Stimulated activated CD4-positive, alpha-beta T cell treated with anti-CD3 and anti-CD28 coated beads, Interleukin-4, amount 100 ng/mL, for 48 hours (primary cell): Measurements from ENCODE around the gene ADAM10.

Experiments used
- DNase-seq, 2 donors: peaks; one replicate each; pipeline ENCODE4 v3.0.0-alpha.2; 2020; ENCODE audit warnings: low read depth in 2 of 2

Gene ADAM10

DNA sequence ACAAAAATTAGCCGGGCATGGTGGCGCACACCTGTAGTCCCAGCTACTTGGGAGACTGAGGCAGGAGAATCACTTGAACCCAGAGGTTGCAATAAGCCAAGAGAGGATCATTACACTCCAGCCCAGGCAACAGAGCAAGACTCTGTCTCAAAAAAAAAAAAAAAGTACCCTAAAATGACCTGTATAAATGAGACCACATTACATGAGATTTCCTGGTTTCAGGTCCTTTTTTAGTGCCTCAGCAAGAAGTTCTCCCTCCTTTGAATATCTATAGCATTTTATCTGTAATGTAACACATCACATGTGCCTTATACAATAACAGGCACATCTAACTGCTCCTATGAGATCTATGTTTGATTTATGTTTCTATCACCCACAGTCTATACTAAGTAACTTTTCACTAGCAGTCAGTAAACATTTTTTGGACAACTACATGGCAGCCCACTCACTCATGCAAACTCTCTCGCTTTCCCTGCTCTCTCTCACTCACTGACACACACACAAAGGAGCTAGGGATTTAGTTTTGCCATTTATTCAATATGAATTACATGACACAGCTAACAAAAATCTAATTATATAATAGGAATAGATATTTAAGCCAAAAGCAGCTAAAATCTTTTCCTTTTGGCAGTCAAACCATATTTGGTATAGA, 34.1 kb downstream of the ADAM10 start:
- DNase-seq, result no peak

DNA sequence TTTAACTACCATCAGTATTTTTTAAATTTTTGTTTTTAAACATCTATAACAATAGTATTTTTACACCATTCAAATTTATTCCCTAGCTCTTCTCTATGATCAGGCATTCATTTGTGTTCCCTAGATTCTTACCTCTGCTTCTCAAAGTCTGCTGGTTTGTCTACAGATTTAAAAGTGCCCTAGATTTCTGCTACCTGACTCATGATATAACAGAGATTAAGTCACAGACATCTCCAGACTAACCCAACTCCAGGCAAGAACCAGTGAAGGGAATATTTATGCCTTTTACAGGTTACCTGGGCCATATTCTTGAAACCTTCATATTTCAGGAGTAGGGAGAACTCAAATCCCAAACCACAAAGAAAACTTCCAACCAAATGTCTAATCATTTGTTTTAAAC, 38.8 kb downstream of the ADAM10 start:
- no peak for DNase-seq

DNA sequence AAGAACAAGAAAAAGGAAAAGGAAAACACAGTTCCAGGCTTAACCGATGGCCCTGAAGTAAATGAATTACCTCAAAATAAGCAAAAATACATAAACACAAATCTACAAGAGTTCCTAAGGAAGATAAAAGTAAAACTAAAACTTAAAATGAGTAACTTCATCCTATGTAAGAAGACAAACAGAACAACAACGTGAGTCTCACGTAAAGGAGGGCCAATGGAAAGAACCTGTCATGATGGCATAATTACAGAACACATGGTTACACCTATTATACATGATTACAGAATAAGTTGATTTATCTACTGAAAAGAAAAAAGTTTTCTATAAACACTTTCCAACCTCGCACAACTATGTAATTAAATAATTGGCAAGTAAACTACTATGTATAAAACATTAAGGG, 42.1 kb downstream of the ADAM10 start:
- DNase-seq, result no peak

DNA sequence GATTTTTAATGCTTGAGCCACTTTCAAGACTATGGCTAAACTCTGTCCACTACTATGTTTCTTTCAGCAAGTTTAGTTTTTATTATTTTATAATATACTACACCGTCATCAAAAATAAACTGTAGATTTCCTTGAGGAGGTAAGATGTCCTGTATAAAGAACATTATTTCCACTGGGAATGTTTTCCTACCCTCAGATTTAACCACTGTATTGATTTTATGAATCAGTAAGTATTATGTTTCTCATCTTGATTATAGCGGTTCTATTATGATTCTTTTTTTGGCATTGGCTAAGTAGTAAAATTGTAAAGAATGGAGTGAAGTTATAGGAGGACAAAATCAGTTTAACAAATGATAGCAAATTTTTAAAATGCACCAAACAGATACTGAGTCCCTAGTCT, 44.4 kb downstream of the ADAM10 start:
- no peak for DNase-seq

DNA sequence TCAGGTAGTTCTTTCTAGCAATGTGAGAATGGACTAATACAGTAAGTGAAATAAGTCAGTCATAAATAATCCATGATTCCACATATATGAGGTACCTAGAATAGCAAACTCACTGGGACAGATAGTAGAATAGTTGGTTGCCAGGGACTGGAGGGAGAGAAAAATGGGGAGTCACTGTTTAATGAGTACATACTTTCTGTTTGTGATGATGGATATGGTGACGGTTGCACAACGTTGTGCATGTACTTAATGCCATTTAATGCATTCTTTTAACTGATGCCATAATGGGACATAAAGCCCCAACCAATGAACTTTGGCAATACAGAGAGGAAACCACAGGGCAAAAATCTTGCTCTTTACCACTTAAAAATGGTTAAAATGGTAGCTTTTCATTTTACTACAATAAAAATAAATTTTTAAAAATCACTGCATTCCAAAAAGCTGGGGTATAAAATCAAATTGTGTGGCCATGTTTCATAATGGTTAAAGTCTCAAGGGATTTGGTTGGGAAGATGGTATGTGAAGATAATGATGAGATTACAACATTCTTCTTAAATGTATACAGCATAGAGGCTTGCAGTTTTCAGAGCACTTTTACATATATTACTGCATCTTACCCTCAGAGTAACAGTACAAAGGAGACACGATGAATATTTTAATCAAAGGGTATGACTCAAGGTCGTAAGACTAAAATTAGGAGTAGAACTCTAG, 45.2 kb downstream of the ADAM10 start:
- no peak for DNase-seq

DNA sequence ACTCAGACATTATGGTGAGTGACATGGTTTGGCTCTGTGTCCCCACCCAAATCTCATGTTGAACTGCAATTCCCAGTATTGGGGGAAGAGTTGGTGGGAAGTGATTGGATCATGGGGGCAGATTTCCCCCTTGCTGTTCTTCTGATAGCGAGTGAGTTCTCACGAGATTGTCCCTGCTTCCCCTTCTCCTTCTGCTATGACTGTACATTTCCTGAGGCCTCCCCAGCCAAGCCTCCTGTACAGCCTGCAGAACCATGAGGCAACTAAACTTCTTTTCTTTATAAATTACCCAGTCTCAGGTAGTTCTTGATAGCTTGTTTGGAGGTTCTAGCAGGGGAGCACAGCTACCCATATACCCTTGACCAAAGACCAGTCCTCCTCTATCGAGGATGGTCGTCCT, 45.9 kb downstream of the ADAM10 start:
- DNase-seq, result no peak

DNA sequence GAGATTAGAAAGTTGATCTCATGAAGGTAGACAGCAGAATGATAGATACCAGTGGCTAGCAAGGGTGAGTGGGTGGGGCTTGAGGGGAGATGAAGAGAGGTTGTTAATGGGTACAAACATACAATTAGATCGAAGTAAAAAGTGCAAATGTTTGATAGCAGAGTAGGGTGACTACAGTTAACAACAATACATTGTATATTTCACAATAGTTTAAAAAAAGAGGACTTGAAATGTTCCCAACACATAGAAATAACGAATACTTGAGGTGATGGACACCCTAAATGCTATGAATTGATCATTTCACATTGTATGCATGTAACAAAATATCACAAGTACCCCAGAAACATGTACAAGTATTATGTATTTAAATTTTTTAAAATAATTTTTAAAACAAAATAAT, 47.3 kb downstream of the ADAM10 start:
- DNase-seq, result no peak

DNA sequence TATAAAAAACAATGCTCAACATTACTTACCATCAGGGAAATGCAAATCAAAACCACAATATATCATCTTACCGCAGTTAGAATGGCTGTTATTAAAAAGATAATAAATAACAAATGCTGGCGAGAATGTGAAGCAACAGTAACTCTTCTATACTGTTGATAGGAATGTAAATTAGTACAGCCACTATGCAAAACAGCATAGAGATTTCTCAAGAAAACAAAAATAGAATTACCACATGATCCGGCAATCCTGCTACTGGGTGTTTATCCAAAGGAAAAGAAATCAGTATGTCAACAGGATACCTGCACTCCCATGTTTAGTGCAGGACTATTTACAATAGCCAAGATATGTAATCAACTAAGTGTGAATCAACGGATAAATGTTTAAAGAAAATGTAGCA, 48.1 kb downstream of the ADAM10 start:
- no peak for DNase-seq

DNA sequence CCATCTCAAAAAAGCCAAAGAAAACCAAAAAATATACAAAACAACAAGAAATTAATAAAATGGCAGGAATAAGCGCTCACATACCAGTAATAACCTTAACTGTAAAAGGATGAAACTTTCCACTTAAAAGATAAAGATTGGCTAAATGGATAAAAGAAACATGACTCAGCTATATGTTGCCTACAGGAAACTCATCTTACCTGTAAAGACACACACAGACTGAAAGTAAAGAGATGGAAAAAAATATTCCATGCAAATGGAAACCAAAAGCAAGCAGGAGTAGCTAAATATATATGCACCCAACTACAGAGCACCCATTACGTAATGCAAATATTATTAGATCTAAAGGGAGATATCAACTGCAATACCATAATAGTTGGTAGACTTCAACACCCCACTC, 49.7 kb downstream of the ADAM10 start:
- DNase-seq, result no peak

DNA sequence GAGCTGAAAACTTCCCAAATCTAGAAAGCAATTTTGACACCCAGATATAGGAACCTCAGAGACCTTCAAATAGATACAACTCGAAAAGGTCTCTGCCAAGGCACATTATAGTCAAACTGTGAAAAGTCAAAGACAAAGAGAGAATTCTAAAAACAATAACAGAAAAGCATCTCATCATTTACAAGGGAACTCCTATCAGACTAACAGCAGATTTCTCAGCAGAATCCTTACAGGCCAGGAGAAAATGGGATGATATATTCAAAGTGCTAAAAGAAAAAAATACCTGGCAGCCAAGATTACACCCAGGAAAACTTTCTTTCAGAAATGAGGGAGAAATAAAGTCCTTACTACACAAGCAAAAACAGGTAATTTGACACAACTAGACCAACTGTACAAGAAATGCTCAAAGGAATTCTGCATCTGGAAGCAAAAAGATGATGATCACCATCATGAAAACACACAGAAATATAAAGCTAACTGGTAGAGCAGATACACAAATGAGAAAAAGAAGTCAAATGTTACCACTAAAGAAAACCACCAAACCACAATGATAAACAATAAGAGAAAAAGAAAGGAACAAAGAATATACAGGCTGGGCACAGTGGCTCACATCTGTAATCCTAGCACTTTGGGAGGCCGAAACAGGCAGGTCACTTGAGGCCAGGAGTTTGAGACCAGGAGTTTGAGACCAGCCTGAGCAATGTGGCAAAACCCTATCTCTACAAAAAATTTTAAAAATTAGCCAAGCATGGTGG, 50.4 kb downstream of the ADAM10 start:
- no peak for DNase-seq

DNA sequence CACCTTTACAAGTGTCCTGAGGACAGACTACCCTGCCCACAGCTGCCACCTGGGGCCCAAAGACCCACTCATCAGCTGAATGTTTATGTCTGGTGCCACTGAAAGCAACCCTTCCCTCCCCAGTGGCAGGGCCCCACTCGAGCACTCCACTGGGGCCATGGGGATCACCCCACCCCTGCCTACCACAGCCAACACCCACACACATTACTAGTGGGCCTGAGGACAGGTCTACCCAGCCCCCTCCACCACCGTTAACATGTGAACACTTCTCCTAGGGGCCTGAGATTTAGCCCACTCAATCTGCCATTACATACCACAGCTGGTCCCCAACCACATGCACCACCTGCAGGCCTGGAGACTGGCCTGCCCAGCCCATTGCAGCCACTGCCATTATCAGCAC, 52.3 kb downstream of the ADAM10 start:
- no peak for DNase-seq

DNA sequence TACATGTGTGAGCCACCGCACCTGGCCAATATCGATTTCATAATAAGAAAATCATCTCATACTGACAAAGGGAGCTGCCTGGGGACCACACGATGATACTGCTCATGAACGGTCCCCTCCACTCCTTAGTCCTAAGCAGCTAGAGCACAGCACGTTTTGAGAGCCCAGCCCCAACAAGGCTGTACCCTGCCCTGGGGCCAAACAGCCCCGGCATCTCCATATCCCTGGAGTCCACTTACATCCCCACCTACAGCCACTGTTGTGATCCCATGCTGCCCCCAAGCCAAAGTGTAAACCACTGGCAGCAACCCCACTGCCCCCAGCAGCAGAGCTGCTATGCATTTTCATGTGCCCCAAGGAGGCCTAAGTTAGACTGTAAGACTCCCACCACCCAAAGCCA, 52.8 kb downstream of the ADAM10 start:
- DNase-seq, result no peak

DNA sequence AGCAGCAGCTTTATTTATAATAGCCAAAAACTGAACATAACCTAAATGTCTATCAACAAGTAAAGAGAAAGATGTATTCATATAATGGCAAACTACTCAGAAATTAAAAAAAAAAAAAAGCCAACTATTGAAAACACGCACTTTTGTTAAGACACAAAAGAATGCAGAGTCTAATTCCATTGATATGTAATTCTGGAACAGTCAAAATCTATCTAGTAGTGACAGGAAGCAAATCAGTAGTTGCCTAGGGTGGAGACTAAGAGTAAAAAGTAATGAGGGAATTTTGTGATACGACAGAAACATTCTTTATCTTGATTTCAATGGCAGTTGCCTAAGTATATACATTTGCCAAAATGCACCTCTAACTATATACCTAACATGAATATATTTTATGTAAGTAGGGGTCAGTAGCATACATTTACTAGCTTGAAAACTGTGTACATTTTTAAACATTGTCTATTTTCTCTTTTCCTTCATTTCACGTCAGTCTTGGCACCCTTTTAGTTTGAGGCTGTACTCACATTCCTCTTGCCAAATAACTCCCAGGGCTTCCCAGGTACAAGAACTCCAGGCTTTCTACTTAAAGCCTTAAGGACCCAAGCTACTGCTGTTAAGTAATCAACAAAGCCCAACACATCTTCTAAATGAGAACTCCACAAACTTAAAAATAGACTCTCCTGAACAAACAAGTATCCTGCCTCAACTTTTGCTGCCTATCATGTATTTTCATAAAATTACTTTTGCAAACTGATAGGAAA, 54.7 kb downstream of the ADAM10 start:
- DNase-seq, result no peak

DNA sequence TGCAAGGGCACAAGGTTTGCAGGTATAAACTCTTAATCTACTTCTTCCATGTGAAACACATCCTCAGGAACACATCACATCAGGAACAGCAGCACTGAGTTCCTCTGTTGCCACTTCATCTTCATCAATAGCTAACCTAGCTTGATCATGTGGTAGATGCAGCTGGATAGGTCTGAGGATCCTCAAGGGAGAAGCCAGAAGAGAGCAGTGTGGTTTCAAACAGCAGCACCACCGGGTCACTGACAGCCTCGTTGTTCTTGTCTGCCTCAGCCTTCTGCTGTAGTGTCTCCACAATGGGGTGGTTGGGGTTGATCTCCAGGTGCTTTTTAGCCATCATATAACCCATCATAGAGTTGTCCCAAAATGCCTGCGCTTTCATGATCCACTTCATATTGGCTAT, 58.8 kb downstream of the ADAM10 start:
- DNase-seq, result no peak

DNA sequence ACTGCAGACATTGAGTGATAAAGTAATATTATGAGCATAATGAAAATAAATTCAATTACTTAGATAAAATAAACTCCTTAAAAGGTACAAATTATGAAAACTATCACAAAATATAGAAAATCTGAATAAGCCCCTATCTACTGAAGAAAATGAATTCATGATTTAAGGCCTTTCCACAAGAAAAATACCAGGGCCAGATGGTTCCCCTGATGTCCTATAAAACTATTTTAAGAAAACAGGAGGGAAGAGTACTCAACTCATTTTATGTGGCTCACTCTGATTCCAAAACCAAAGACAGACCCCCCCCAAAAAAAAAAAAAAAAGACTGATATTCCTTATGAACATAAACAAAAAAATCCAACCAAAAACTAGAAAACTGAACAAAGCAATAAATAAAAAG, 59.9 kb downstream of the ADAM10 start:
- no peak for DNase-seq

DNA sequence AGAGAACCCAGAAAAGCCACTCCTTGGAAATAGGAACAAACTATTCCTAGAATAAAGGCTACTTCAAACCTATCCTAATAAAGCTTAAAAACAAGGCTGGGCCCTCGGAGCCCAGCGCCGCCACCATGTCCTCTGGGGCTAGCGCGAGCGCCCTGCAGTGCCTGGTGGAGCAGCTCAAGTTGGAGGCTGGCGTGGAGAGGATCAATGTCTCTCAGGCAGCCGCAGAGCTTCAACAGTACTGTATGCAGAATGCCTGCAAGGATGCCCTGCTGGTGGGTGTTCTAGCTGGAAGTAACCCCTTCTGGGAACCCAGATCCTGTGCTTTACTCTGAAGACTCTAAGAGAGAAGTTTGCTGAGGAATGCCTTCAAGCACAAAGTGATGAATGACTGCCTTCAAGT, 63.2 kb downstream of the ADAM10 start:
- no peak for DNase-seq

DNA sequence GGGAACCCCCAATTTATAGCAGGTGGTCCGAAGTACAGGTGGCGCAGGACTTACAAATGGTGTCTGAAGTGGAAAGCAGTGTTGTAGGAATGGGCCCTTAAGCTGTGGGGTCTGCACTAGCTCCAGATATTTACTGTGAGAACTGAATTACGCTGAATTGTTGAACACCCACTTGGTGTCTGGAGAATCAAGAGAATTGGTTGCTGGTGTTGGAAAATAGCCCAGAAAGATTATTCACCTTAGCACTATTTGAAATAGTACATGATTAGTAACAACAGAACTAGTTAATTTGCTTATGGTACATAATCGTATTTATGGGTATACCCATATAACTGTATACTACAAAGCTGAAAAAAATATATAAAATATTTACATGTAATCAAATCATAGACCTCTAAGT, 64.8 kb downstream of the ADAM10 start:
- no peak for DNase-seq

DNA sequence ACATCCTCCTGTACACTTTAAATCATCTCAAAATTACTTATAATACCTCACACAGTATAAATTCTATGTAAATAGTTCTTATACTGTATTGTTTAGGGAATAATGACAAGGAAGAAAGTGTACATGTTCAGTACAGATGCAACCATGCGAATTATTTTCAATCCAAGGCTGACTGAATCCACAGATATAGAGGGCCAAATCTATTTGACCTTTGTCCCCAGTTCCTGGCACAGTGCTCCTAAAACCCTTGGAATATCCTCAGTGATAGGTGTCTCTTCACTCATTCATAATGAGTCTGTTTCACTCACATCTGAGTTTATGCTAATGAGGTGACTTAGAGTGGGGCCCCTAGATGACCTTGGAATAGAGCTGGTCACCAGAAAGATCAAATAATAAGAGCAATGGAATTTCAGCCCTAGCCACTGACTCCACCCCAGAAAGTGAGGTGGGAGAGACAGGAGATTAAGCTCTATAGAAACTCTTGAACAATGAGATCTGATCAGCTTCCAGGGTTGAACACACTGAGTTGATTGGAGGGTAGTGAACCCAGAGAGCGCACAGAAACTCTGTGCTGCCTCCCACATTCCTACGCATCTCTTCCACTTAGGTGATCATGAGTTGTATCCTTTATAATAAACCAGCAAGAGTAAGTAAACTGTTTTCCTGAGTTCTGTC, 65.3 kb downstream of the ADAM10 start:
- DNase-seq, result no peak

DNA sequence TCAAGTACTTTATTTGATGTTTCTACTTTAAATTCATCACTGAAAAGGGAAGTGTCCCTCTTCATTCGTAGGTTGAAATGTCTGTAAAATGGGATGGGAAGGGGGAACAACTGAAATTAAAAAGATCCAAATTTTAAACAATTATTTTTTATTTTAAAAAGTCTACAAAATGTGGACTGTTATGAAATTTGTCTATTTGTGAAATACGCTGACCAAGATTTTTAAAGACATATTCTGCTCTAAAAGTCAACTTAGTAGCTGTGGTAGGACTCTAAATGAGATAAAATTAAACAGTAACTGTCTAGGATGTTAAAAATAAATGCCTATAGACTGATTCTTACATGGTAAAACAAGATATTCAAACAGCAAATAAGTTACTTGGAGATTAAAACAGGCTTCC, 67.3 kb downstream of the ADAM10 start:
- DNase-seq, result no peak

DNA sequence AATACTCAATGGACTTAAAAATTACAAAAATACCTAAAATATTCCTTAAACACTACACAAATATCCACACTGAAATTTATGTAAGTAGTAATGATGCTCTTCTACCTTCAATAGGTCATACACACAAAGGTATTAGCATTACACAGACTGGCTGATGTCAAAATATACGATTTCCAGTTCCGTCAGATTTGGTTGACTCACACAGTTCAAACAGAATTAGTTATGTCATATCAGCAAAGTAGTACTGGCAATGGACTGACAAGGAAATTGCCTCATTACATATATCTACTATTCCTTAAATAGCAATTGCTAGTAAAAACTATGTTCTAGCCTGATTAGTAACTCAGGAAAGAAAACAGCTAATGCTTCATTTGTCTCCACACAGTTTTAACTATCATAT, 70.8 kb downstream of the ADAM10 start:
- no peak for DNase-seq

DNA sequence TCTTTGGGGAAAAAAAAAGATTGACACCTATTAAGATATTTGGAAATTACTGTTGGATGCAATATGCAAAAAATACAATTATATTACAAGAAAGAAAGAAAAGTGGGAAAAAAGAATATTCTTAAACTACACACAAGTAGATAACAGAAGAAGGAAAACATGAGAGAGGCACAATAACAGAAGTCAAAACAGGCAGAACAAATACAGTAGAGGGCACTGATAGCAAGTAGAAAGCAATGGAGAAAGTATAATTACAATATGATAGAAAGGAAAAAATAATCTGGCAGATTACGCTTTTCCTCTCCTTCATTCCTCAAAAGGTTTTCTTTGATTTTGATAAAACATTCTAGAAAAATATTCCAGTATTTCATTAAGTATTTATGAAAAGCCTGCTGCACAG, 72.1 kb downstream of the ADAM10 start:
- no peak for DNase-seq

DNA sequence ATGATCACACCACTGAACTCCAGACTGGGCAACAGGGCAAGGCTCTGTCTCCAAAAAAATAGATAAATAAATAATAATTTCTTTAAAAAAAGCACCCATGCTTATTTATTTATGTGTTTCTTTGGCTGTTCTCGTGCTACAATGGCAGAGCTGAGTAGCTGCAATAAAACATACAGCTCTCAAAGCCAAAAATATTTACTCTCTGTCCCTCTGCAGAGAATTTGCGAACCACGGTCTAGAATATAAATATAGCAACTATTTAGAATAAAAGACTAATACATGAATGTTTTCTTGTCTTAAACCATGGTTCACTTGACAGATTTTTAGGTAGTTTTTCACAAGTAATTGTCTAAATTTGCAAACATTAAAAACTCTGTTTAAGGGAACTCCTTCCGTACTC, 72.7 kb downstream of the ADAM10 start:
- DNase-seq, result no peak
